ENCODE results near the gene FANCC.
A peak's percentile ranks its signal among the peaks of the same experiment; 100 is the strongest.
"Not testable (repeated sequence)": the region's sequence is repeated elsewhere in the genome, so short reads cannot be mapped to it uniquely, and the experiment has no call there.

The FANCC gene

GRCh38 chr9:95315108-95315746 is 2.3 kb downstream of the FANCC start:
- Histone ChIP-seq H3K9ac (ENCODE audit: low read depth, low read length) (no peak overlapping the region), H3K36me3 (ENCODE audit: insufficient read depth, low read length) (no peaks in the 10 kb centered on the region), H3K4me1 (ENCODE audit: insufficient read depth, low read length) (peaks cover 9% of the 10 kb centered on the region; the same call in 1 of the 2 replicates), H3K9me3 (ENCODE audit: control insufficient read depth, insufficient read depth, low read length) (no peaks in the 10 kb centered on the region)

- H3K4me1 ChIP-seq (ENCODE audit: insufficient read depth, low read length) = peaks cover 9% of the 10 kb centered on the region; the same call in 1 of the 2 replicates
- H3K36me3 ChIP-seq (ENCODE audit: insufficient read depth, low read length) = no peaks in the 10 kb centered on the region
- H3K9me3 ChIP-seq (ENCODE audit: control insufficient read depth, insufficient read depth, low read length) = no peaks in the 10 kb centered on the region
- peak overlapping the region; percentile 53; the same call in 1 of the 2 replicates for H3K9ac ChIP-seq (ENCODE audit: low read depth, low read length)
Measured at GRCh38 chr9:95313010-95313498, 4.5 kb downstream of the FANCC start.

DNA sequence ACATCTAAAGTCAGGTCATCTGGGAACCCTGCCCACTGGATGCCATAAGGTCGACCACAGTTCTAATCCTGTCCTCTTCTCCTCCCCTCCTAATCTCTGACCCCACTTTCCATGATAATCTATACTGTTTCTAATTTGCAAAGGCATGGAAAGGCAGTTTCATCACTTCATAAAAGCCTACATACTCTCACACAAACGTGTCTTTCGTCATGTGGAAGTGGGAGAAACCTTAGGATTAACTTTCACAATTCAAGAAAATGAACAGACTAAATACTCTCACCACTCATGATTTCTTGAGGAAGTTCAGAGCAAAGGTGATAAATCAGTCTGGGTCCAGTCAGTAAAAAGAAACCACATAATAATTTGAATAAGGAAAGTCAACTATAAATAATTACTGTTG is 5.5 kb downstream of the FANCC start:
- Histone ChIP-seq H3K9ac (ENCODE audit: low read depth, low read length) (no peak overlapping the region), H3K9me3 (ENCODE audit: control insufficient read depth, insufficient read depth, low read length) (no peaks in the 10 kb centered on the region), H3K36me3 (ENCODE audit: insufficient read depth, low read length) (no peaks in the 10 kb centered on the region), H3K4me1 (ENCODE audit: insufficient read depth, low read length) (peaks cover 9% of the 10 kb centered on the region; the same call in 1 of the 2 replicates)

- H3K36me3 ChIP-seq (ENCODE audit: insufficient read depth, low read length) = no peaks in the 10 kb centered on the region
- H3K9ac ChIP-seq (ENCODE audit: low read depth, low read length) = no peak overlapping the region
- H3K4me1 ChIP-seq (ENCODE audit: insufficient read depth, low read length) = no peaks in the 10 kb centered on the region
- H3K9me3 ChIP-seq (ENCODE audit: control insufficient read depth, insufficient read depth, low read length) = no peaks in the 10 kb centered on the region
Measured at GRCh38 chr9:95307538-95307937, 10.0 kb downstream of the FANCC start.

DNA sequence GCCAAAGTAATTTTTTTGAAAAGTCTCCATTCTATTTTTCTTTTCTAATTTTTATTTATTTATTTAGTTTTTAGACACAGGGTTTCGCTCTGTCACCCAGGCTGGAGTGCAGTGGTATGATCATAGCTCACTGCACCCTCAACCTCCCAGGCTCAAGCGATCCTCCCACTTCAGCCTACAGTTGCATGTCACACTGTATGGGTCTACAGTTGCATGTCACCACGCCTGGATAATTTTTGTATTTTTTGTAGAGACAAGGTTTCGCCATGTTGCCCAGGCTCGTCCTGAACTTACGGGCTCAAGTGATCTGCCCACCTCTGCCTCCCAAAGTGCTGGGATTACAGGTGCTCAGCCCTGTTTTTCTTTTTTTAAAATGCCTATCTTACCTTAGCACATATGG is 10.7 kb downstream of the FANCC start:
- Histone ChIP-seq H3K9me3 (ENCODE audit: control insufficient read depth, insufficient read depth, low read length) (no peaks in the 10 kb centered on the region), H3K4me1 (ENCODE audit: insufficient read depth, low read length) (no peaks in the 10 kb centered on the region), H3K9ac (ENCODE audit: low read depth, low read length) (no peak overlapping the region), H3K36me3 (ENCODE audit: insufficient read depth, low read length) (no peaks in the 10 kb centered on the region)

GRCh38 chr9:95305770-95306492 is 11.6 kb downstream of the FANCC start:
- Histone ChIP-seq H3K9me3 (ENCODE audit: control insufficient read depth, insufficient read depth, low read length) (no peaks in the 10 kb centered on the region), H3K4me1 (ENCODE audit: insufficient read depth, low read length) (no peaks in the 10 kb centered on the region), H3K36me3 (ENCODE audit: insufficient read depth, low read length) (no peaks in the 10 kb centered on the region), H3K9ac (ENCODE audit: low read depth, low read length) (no peak overlapping the region)

DNA sequence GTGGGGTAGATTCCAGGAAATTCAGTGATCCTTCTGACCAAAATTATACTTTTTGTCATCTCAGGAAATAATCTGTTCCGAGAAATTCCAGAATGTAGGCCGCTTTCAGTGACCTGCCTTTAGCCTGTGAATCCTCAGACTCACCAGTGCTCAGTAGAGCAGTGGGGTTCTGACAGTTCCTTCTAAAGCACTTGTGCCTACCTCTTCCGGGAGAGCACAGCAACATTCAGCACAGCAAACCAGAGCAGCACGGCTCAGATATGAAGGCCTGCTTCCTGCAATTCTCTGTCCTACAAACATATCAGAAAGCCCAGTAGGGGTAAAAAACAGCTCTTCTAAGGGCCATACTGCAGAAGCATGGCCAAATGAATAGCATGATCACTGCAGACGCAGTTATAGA is 15.0 kb downstream of the FANCC start:
- Histone ChIP-seq H3K9me3 (ENCODE audit: control insufficient read depth, insufficient read depth, low read length) (no peaks in the 10 kb centered on the region), H3K4me1 (ENCODE audit: insufficient read depth, low read length) (no peaks in the 10 kb centered on the region), H3K9ac (ENCODE audit: low read depth, low read length) (no peak overlapping the region), H3K36me3 (ENCODE audit: insufficient read depth, low read length) (no peaks in the 10 kb centered on the region)

DNA sequence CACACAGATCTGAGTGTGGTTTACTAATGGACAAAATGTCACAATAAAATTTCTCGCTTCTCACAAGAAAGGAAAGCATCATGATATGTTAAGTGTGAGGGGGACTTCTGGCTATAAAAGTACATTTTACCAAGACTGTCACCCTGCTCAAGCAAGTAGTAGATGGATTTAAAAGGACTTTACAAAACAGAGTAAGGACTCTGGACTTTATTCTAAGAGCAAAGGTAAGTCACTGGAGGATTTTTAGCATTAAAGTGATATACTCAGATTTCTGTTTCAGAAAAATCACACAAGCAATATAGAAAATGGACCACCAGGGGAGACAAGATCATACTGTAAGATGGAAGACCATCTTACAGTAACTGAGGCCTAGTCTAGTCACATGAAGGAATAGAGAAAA is 19.7 kb downstream of the FANCC start:
- peaks cover 3% of the 10 kb centered on the region; the same call in 1 of the 2 replicates for H3K4me1 ChIP-seq (ENCODE audit: insufficient read depth, low read length)
- no peaks in the 10 kb centered on the region for H3K9me3 ChIP-seq (ENCODE audit: control insufficient read depth, insufficient read depth, low read length)
- no peaks in the 10 kb centered on the region for H3K36me3 ChIP-seq (ENCODE audit: insufficient read depth, low read length)
- no peak overlapping the region for H3K9ac ChIP-seq (ENCODE audit: low read depth, low read length)

GRCh38 chr9:95297316-95297715 is 20.2 kb downstream of the FANCC start:
- no peak overlapping the region for H3K9ac ChIP-seq (ENCODE audit: low read depth, low read length)
- no peaks in the 10 kb centered on the region for H3K9me3 ChIP-seq (ENCODE audit: control insufficient read depth, insufficient read depth, low read length)
- H3K4me1 ChIP-seq (ENCODE audit: insufficient read depth, low read length) = peaks cover 3% of the 10 kb centered on the region; the same call in 1 of the 2 replicates
- no peaks in the 10 kb centered on the region for H3K36me3 ChIP-seq (ENCODE audit: insufficient read depth, low read length)

DNA sequence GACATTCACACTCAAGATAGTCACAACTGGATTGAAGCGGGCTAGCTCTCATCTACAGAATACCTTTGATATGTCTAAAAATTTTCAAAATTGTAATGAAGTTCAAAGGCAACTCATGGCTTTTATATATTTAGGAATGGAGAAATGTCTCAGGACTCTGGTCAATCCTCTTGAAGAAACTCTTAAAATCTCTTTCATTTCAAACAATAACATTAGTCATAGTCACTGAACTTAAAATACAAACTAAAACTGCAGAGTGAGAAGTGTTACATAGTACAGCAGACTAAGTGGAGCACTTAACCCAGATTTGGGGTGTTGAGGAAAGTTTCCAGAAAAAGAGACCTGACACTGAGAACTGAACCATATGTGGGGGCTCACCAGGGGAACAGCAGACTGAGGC is 20.7 kb downstream of the FANCC start:
- Histone ChIP-seq H3K9ac (ENCODE audit: low read depth, low read length) (no peak overlapping the region), H3K4me1 (ENCODE audit: insufficient read depth, low read length) (peaks cover 3% of the 10 kb centered on the region; the same call in 1 of the 2 replicates), H3K9me3 (ENCODE audit: control insufficient read depth, insufficient read depth, low read length) (no peaks in the 10 kb centered on the region), H3K36me3 (ENCODE audit: insufficient read depth, low read length) (no peaks in the 10 kb centered on the region)

DNA sequence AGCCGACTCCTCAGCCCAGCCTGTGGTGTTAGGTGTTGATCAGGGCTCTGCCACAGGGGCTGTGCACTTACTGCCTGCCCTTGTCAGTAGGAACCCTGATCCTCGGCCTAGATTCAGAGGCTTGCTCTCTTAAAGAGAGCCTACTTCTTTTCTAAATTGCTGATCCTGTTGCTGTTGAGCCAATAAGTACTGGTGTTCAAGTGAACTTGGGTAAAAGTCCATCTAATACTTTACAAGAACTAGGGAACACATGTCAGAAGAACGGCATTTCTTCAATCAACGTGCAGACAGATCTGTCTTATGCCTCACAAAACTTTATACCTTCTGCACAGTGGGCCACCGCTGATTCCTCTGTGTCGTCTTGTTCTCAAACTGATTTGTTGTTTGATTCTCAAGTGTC is 24.2 kb downstream of the FANCC start:
- not testable (repeated sequence) for H3K36me3 ChIP-seq (ENCODE audit: insufficient read depth, low read length); H3K9me3 ChIP-seq (ENCODE audit: control insufficient read depth, insufficient read depth, low read length); H3K9ac ChIP-seq (ENCODE audit: low read depth, low read length); H3K4me1 ChIP-seq (ENCODE audit: insufficient read depth, low read length)

DNA sequence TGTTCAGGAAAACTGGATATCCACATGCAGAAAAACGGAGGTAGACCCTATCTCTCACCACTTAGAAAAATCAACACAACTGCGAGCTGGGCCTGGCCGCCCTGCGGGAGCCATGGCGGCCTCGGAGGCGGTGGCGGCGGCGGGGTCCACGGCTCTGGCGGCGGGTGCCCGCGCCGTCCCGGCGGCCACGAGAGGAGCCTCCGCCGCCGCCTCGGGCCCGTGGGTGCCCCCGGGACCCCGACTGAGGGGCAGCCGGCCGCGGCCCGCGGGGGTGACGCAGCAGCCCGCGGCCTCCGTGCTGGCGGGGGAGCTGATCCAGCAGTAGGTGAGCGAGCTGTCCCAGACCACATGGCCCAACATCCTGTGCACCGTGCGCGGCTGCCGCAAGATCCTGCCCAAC is 25.3 kb downstream of the FANCC start:
- H3K4me1 ChIP-seq (ENCODE audit: insufficient read depth, low read length) = peaks cover 3% of the 10 kb centered on the region; the same call in 1 of the 2 replicates

GRCh38 chr9:95286151-95286550 is 31.4 kb downstream of the FANCC start:
- no peaks in the 10 kb centered on the region for H3K36me3 ChIP-seq (ENCODE audit: insufficient read depth, low read length)
- H3K4me1 ChIP-seq (ENCODE audit: insufficient read depth, low read length) = no peaks in the 10 kb centered on the region
- no peaks in the 10 kb centered on the region for H3K9me3 ChIP-seq (ENCODE audit: control insufficient read depth, insufficient read depth, low read length)
- H3K9ac ChIP-seq (ENCODE audit: low read depth, low read length) = no peak overlapping the region

More for the DNA sequence above, 25.3 kb downstream of the FANCC start:
- no peak overlapping the region for H3K9ac ChIP-seq (ENCODE audit: low read depth, low read length)
- H3K36me3 ChIP-seq (ENCODE audit: insufficient read depth, low read length) = no peaks in the 10 kb centered on the region
- no peaks in the 10 kb centered on the region for H3K9me3 ChIP-seq (ENCODE audit: control insufficient read depth, insufficient read depth, low read length)

DNA sequence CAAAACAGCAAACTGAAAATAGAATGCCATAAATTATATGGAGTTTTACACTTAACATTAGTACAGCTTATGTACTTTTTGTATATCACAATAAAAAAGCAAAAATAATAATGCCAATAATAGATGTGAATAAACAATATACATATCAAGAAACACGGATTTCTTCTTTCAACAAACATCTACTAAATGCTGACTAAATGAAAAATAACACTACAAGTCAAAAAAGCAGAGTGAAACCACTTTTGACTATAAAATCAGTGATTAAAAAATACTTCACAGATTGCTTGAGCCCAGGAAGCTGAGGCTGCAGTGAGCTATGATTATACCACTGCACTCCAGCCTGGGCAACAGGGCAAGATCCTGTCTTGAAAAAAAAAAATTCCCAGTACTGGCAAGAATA is 32.2 kb downstream of the FANCC start:
- no peaks in the 10 kb centered on the region for H3K9me3 ChIP-seq (ENCODE audit: control insufficient read depth, insufficient read depth, low read length)
- no peaks in the 10 kb centered on the region for H3K4me1 ChIP-seq (ENCODE audit: insufficient read depth, low read length)
- no peaks in the 10 kb centered on the region for H3K36me3 ChIP-seq (ENCODE audit: insufficient read depth, low read length)
- H3K9ac ChIP-seq (ENCODE audit: low read depth, low read length) = no peak overlapping the region

All from ES-I3 (cell line).